Gastroesophageal sphincter (tissue), 4 donors: ENCODE results near the gene EXD2. TPM values are rescaled to one million over a fixed set of nuclear protein-coding genes. Genes with fewer than 3 reads are reported as not detected.

Source experiments
- ATAC-seq: fragments of 150-250 bp; one replicate; pipeline ENCODE4 v1.9.1; 2016; ENCODE audit warnings: mild to moderate bottlenecking, moderate library complexity
- H3K27ac ChIP-seq, 4 donors: fragments of 200-600 bp; sonication (generic) in 3 of 4; 1 replicate in 3 of 4; 2 replicates in 1 of 4; pipeline ENCODE4 v1.5.1; 2016 to 2019
- H3K27me3 ChIP-seq: fragments of 200-600 bp; sonication (generic); one replicate; pipeline ENCODE4 v1.5.1; 2019
- H3K36me3 ChIP-seq, 2 donors: fragments of 200-600 bp; sonication (generic); one replicate each; pipeline ENCODE4 v1.5.1; 2019; ENCODE audit warnings: control low read depth in 1 of 2
- H3K4me1 ChIP-seq, 3 donors: fragments of 200-600 bp; sonication (generic); 1 replicate in 2 of 3; 2 replicates in 1 of 3; pipeline ENCODE4 v1.5.1; 2016 to 2019; ENCODE audit warnings: control low read depth in 2 of 3
- H3K4me3 ChIP-seq, 2 donors: fragments of 200-600 bp; sonication (generic); one replicate each; pipeline ENCODE4 v1.5.1; 2019; ENCODE audit warnings: mild to moderate bottlenecking in 1 of 2, moderate library complexity in 1 of 2
- H3K9me3 ChIP-seq, 3 donors: fragments of 200-600 bp; sonication (generic); one replicate each; pipeline ENCODE4 v1.5.1; 2017 to 2019; ENCODE audit warnings: control low read depth in 2 of 3
- CTCF ChIP-seq, 4 experiments: fragments of 200-600 bp in 2 of 4; fragments of 450-650 bp in 2 of 4; sonication (generic) in 1 of 4; IDR thresholded peaks; one replicate each; pipeline ENCODE4 v1.5.1; 2017 to 2019; ENCODE audit warnings: antibody characterized with exemption in 4 of 4, mild to moderate bottlenecking in 2 of 4, moderate library complexity in 2 of 4
- EP300 ChIP-seq: sonication (generic); formaldehyde crosslinking; IDR thresholded peaks from one replicate; pipeline ENCODE4 v1.6.1; 2017; ENCODE audit warnings: antibody characterized with exemption, mild to moderate bottlenecking
- POLR2A ChIP-seq, 2 donors: fragments of 450-650 bp; IDR thresholded peaks; one replicate each; pipeline ENCODE4 v1.6.1; 2017; ENCODE audit warnings: antibody characterized with exemption in 2 of 2, mild to moderate bottlenecking in 2 of 2, moderate library complexity in 1 of 2
- POLR2AphosphoS5 ChIP-seq: sonication (generic); formaldehyde crosslinking; IDR thresholded peaks from one replicate; pipeline ENCODE4 v1.6.1; 2017; ENCODE audit warnings: antibody characterized with exemption
- WGBS, 2 donors: methylation state at CpG; one replicate each; pipeline ENCODE4 v1.1.5; 2018; ENCODE audit warnings: low coverage in 1 of 2; 5-methylcytosine and 5-hydroxymethylcytosine counted together
- total RNA-seq, 4 donors: library from RNA; depleted of rRNA; stranded (reverse); fragments of >200 nt; gene quantifications; one replicate each; pipeline ENCODE4 v1.1.0, GENCODE V29; 2016

EXD2 gene
- total RNA-seq, 4 donors from 2014 or later: 16.7 to 37.1 (median 25.8) TPM

- Histone ChIP-seq H3K36me3 (peaks cover 8 to 83% of the 10 kb centered on the region in 2 donors), H3K27me3 (no peaks in the 10 kb centered on the region), H3K4me3 (no peak overlapping the region), H3K27ac (no peak overlapping the region), H3K4me1 (peaks cover 0 to 4% (median 0%) of the 10 kb centered on the region in 3 donors), H3K9me3 (no peaks in the 10 kb centered on the region)
- no peak for ATAC-seq
- TF ChIP-seq POLR2A (IDR thresholded peaks at IDR 0.05) (no peak), EP300 (no peak), CTCF (IDR thresholded peaks at IDR 0.05) (no peak), POLR2AphosphoS5 (no peak)
- 62 to 86% methylated on average over 3 of the region's 3 CpGs for WGBS, 2 donors
Measured at GRCh38 chr14:69232388-69232787, 41.1 kb downstream of the EXD2 start.

GRCh38 chr14:69234106-69234505 lies 42.8 kb downstream of the EXD2 start:
- Histone ChIP-seq H3K27ac (no peak overlapping the region), H3K36me3 (peaks cover 8 to 91% of the 10 kb centered on the region in 2 donors), H3K27me3 (no peaks in the 10 kb centered on the region), H3K9me3 (no peaks in the 10 kb centered on the region), H3K4me3 (no peak overlapping the region), H3K4me1 (peaks cover 0 to 4% (median 0%) of the 10 kb centered on the region in 3 donors)
- ATAC-seq: no peak
- TF ChIP-seq POLR2A (IDR thresholded peaks at IDR 0.05) (no peak), CTCF (IDR thresholded peaks at IDR 0.05) (no peak), POLR2AphosphoS5 (no peak), EP300 (no peak)

GRCh38 chr14:69235708-69236107 lies 44.4 kb downstream of the EXD2 start:
- Histone ChIP-seq H3K27ac (no peak overlapping the region), H3K4me1 (peaks cover 0 to 4% (median 0%) of the 10 kb centered on the region in 3 donors), H3K9me3 (no peaks in the 10 kb centered on the region), H3K4me3 (no peak overlapping the region), H3K27me3 (no peaks in the 10 kb centered on the region), H3K36me3 (peaks cover 8 to 91% of the 10 kb centered on the region in 2 donors)
- WGBS, 2 donors: 93 to 100% methylated on average over 1 of the region's 1 CpG
- TF ChIP-seq POLR2AphosphoS5: no peak
- TF ChIP-seq EP300: no peak
- no peak for TF ChIP-seq CTCF (IDR thresholded peaks at IDR 0.05)
- TF ChIP-seq POLR2A (IDR thresholded peaks at IDR 0.05): no peak
- no peak for ATAC-seq

- ATAC-seq: no peak
- TF ChIP-seq POLR2AphosphoS5: no peak
- TF ChIP-seq EP300: no peak
- no CpG with 5 or more reads among the region's 1 CpG for WGBS, 2 donors
- Histone ChIP-seq H3K4me1 (peaks cover 0 to under 1% (median 0%) of the 10 kb centered on the region in 3 donors), H3K4me3 (no peak overlapping the region), H3K27me3 (no peaks in the 10 kb centered on the region), H3K36me3 (peaks cover 8 to 88% of the 10 kb centered on the region in 2 donors), H3K27ac (no peak overlapping the region), H3K9me3 (no peaks in the 10 kb centered on the region)
Measured at GRCh38 chr14:69237142-69237541, 45.8 kb downstream of the EXD2 start.

GRCh38 chr14:69237584-69237983 lies 46.3 kb downstream of the EXD2 start:
- TF ChIP-seq POLR2AphosphoS5: no peak
- no peak for TF ChIP-seq EP300
- no peak for TF ChIP-seq POLR2A (IDR thresholded peaks at IDR 0.05)
- no peak for TF ChIP-seq CTCF (IDR thresholded peaks at IDR 0.05)
- H3K9me3 ChIP-seq: no peaks in the 10 kb centered on the region
- WGBS, 2 donors: 80% methylated on average over 4 of the region's 12 CpGs; no CpG with 5 or more reads in 1 of the 2 donors
- H3K4me3 ChIP-seq: no peak overlapping the region
- ATAC-seq: no peak
- peaks cover 8 to 84% of the 10 kb centered on the region in 2 donors for H3K36me3 ChIP-seq
- no peaks in the 10 kb centered on the region for H3K27me3 ChIP-seq
- H3K4me1 ChIP-seq: peaks cover 0 to 4% (median 0%) of the 10 kb centered on the region in 3 donors
- H3K27ac ChIP-seq: no peak overlapping the region
